Stimulated activated CD4-positive, alpha-beta T cell treated with anti-CD3 and anti-CD28 coated beads, Interleukin-15, amount 100 ng/mL, for 1 hour (primary cell): Measurements from ENCODE around the gene AQP7.
A peak's percentile ranks its signal among the peaks of the same experiment; 100 is the strongest.
"Not testable (repeated sequence)": the region's sequence is repeated elsewhere in the genome, so short reads cannot be mapped to it uniquely, and the experiment has no call there.

Experiments
- DNase-seq, 2 donors: peaks; one replicate each; pipeline ENCODE4 v3.0.0-alpha.2; 2020; ENCODE audit warnings: low read depth in 1 of 2, low spot score in 1 of 2

Gene AQP7

DNA sequence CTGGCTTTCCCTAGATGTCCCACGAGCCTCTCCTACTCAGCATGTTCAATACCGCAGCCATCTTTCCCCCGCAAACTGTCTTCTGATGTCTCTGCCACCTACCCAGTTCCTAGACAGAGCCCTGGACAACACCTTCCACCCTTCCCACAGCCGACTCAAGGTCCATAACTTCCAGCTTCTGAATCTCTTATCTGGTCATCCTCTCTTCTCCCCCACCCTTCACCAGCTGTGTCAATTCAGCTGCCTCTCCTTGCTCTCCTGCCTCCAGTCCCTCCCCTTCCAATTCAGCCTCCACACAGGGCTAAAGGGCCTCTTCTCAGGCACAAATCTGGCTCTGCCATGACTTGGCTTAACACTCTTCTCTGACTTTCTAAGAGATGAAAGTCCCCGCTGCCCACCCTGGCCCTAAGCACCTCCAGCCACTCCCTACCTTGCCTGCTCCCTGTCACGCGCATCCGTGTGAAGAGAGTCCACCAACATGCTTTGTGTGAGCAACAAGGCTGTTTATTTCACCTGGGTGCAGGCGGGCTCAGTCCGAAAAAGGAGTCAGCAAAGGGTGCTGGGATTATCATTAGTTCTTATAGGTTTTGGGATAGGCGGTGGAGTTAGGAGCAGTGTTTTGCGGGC is 25.2 kb downstream of the AQP7 start:
- no peak for DNase-seq

DNA sequence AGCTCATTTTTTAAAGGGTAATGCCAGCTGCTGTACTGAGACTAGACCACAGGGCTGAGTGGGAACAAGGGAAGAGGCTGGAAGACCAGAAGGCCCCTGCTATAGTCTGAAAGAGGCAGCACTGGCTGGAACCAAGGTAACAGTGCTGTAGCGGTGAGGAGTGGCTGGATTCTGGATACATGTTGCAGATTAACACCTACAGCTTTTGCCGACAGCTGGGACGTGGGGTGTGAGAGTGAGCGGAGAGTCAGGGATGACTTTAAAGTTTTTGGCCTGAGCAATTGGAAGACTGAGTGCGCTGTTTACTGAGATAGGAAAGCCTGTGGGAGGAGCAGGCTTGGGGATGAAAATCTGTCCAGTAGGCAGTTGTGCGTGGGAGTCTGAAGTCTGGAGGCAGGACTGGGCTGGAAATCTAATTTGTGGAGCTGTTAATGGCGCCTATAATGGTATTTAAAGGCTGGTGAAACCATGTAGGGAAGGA is 26.5 kb downstream of the AQP7 start:
- no peak for DNase-seq

DNA sequence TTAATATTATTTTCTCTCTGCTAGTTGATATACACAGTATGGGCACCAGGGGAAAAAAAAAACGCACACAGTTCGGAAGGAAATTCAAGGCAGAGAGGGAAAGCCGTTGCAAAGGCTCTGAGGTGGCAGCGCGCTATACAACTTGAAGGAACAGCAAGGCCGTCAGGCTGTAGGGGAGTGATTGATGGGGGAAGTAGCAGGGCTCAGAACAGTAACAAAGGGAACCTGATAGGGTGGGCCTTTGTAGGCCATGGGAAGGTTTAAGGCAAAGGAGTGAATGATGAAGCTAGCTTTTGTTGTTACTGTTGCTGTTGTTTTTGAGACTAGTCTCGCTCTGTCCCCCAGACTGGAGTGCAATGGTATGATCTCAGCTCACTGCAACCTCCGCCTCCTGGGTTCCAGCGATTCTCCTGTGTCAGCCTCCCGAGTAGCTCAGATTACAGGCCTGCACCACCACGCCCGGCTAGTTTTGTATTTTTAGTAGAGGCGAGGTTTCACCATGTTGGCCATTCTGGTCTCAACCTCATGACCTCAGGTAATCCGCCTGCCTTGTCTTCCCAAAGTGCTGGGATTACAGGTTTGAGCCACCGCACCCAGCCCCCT is 27.0 kb downstream of the AQP7 start:
- DNase-seq = no peak

DNA sequence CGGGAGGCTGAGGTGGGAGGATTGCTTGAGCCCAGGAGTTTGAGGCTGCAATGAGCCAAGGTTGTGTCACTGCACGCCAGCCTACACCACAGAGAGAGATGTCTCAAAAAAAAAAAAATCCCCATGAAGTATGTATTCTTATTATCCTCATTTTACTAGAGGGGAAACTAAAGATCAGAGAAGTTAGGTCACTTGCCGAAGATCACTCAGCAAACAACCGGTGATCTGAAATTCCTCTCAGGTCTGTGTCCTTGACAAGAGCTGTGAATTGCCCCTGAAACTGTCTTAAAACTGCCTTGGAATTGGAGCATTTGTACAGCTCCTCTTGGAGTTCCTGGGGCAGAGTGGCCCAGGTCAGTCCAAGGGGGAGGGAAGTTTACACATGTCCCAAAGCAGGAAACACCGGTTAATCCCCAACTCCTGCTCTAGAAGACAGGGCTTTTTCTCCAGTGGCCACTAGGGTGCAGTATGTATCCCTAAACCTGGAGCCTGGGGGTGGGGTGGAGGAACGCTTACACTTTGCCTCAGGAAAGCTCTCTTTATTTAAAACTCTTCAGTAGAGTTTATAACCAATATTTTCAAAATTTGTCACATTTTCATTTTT is 27.6 kb downstream of the AQP7 start:
- peak; percentile 22 to 24 for DNase-seq

DNA sequence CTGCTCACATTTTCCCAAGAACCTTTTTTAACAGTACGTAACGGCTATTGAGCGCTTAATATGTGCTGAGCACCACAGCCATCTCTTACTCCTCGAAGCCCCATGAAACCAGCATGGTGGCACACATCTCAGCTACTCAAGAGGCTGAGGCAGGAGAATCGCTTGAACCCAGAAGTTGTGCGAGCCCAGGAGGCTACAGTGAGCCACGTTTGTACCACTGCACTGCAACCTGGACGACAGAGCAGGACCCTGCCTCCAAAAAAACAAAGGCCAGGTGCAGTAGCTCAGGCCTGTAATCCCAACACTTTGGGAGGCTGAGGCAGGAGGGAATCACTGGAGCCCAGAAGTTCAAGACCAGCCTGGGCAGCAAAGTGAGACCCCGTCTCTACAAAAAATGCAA is 28.2 kb downstream of the AQP7 start:
- no peak for DNase-seq

DNA sequence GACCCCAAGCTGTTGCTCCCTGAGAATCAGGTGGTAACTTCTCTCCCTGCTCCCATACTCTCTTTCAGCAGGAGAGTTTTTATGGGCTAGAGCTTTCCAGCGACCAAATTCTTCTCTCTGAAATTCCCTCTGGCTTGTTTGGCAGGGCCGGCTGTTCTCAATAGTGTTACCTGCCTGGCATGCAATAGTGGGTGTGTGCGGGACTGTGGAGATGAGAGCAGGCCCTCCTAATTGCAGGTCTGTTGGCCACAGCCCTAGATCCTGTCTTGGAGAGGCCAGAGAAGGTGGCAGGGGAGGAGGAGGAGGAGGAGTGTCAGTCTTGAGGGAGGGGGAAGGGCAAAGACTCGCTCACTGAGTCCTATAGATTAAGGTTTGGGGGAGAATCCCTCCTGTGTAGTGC is 29.5 kb downstream of the AQP7 start:
- no peak for DNase-seq

DNA sequence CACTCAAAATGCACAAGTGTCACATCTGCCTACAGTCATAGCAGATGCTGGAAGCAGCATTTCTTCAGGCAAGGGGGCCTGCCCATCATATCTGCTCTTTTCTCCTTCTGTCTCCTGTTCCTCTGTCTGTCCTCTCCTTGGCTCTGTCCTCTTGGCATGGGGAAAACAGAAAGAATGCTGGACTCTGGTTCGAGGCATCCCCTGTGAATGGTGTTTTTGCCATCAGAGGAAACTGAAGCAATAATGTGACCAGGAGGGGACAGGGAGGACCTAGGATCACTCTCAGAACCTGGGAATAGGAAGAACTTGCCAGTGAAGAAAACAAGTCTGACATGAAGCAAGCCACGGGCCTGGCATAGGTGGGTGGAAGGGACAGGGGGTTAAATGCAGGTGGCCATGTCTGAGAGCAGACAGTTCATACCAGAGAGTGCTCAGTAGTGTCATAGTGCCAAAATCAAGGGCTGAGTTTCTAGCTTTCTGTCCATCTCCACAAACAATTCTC is 35.3 kb downstream of the AQP7 start:
- DNase-seq = no peak

DNA sequence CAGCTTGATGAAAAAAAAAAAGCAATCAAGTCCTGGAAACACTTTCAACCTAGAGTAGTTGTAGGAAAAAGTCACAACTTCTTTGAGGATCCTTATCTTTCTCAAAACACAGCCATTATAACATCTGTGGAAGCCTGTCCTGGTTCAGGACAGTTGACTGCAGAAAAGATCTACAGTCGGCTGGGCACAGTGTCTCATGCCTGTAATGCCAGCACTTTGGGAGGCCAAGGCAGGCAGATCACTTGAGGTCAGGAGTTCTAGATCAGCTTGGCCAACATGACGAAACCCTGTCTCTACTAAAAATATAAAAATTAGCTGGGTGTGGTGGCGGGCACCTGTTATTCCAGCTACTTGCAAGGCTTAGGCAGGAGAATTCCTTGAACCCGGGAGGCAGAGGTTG is 37.6 kb downstream of the AQP7 start:
- not testable (repeated sequence) for DNase-seq

DNA sequence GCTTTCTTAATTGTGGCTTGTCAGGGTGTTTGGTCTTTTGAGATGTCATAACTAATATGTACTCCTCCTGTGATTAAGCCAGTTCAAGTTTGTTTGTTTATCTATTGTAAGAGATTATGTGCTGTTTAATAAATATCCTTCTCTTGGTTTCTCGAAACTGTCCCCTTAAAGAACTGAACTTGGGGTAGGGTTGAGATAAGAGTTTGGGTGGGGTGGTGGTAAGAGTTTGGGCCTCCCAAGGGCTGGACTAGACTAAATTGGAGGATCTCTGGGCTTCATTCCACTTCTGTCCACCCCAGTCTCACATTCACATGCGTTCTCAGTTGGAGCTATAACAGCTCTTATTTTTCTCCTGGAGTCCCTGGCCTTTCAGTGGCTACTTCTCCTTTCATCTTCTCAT is 38.2 kb downstream of the AQP7 start:
- DNase-seq = no peak

DNA sequence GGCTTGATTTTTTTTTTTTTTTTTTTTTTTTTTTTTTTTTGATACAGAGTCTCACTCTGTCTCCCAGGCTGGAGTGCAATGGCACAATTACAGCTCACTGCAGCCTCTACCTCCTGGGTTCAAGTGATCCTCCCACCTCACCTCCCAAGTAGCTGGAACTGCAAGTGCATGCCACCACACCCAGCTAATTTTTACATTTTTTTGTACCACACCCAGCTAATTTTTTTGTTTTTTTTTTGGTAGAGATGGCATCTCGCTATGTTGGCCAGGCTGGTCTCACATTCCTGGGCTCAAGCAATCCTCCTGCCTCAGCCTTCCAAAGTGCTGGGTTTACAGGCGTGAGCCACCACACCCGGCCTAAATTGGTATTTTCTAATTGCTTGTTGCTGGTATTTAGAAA is 43.7 kb downstream of the AQP7 start:
- not testable (repeated sequence) for DNase-seq

DNA sequence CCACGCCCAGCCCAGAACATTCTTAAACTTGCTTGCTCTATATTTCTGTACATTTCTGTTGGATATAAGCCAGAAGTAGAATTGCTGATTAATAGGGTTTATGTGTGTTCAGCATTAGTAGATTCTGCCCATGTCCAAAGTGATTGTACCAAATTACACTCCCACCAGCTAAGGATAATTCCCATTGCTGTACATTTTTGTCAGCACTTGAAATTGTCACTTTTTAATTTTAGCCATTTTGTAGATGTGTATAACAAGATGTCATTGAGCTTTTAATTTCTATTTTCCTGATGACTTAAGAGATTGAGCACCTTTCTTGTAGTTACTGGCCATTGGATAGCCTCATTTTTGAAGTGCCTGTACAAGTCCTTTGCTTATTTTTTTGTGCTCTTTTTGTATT is 46.4 kb downstream of the AQP7 start:
- no peak for DNase-seq

DNA sequence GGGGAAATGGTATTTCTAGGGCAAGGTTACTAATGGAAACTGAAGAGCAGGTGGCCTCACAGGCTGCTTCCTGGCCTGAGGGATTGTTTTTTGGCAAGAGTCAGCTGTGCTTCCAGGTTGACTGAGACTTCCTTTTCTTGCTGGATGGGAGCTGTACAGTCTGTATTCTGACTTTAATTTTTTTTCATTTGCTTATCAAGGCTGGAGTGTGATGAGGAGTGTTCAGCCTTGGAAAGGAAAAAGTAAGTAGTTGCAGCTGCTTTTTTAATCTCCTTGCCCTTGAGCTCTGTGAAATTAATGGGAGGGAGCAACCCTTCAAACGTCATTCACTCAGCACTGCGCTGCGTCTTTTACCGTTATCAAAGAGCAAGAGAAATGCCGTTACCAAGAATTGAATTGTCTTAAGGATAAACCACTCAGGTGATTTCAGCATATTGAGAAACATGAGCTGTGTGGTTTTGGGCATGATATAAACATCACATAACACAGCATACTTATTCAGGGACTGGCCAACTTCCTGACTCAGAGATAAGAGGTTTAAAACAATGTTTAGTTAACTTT is 47.6 kb downstream of the AQP7 start:
- no peak for DNase-seq

DNA sequence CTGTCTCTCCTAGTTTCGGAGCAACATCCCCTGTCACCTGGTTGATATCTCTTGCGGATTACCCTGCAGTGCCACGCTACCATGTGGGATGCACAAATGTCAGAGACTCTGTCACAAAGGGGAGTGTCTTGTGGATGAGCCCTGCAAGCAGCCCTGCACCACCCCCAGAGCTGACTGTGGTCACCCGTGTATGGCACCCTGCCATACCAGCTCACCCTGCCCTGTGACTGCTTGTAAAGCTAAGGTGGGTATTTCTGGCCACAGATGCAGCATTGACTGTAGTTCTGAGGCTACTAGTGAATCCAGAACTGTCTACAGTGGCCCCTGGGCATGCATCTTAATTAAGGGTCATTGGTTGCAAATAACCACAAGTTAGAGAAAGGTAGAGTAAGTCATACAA is 50.8 kb downstream of the AQP7 start:
- no peak for DNase-seq

DNA sequence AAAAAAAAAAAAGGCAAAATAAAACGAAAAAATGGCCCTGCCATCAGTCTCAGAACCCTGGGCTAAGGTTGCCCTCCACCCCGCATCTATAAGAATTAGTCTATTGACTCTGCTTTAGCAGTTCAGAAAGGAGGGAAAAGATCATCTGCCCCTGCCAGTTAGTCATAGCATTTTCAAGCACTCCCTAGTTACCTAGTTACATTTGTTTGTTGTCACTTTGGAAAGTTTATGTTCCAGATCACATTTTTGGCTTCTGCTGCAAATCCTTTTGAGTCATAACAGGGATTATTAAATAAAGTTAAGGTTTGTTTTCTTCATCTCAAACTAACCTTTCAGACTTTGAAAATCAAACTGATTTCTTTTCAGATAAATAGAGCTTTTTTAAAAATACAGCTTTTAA is 52.1 kb downstream of the AQP7 start:
- DNase-seq = no peak

DNA sequence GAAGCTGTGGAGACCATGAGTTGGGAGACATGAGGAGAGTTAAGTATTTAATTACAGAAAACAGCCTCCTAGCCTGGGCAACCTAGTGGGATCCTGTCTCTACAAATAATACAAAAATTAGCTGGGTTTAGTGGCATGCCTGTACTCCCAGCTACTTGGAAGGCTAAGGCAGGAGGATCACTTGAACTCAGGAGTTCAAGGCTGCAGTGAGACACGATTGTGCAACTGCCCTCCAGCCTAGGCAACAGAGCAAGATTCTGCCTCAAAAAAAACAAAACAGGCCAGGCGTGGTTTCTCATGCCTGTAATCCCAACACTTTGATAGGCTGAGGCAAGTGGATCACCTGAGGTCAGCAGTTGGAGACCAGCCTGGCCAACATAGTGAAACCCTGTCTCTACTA is 52.6 kb downstream of the AQP7 start:
- no peak for DNase-seq

DNA sequence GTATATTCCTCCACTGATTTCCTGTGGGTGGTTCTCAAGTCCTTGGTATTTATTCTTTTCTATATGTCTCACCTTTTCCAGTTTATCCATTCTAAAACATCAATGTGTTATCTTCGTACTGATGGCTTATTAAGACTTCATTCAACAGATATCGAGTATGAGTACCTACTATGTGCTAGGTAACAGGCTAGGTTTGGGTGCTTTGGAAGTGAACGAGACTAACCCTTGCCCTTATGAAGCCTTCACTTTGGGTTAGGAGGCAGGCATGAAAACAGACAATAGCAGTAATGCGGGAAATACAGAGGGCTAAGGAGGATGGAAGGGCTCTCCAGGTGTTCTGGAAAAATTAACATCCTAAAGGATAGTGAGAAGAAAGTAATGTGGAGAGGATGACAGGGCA is 53.4 kb downstream of the AQP7 start:
- no peak for DNase-seq

DNA sequence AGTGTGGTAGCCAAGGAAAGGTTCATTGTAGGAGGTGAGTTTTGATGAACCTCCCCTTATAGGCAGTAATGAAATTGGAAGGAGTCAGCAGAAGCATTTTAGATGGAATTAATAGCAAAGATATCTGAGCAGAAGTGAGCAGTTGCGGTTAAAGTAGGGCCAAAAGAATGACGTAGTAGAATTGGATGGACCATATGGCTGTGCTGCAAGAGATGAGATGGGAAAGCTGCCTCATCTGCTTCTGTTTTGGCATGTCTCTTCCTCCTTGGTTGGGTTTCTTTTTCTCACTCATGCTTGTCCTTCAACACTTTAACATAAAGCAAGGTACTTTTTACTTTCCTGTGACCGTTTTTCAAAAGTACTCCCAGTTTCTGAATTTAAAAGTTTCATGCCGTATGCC is 55.8 kb downstream of the AQP7 start:
- DNase-seq = no peak

DNA sequence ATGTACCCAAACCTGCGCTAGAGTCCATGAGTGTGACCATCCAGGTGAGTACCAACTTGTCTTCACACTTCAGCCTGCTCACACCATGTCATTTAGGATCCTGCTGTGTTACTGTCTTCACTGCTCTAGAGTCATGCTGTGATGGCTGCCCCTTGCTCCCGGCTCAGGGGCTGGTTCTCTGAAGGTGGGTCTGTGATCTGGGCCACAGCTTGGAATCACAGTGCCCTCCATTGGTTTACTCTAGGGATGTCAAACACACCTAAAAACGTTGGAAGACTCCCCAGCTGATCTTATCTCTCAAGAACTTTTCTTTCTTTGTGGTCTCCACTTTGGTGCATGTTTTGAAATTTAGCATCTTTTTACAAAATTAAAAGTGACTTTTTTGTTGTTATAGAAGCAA is 58.2 kb downstream of the AQP7 start:
- DNase-seq = no peak

DNA sequence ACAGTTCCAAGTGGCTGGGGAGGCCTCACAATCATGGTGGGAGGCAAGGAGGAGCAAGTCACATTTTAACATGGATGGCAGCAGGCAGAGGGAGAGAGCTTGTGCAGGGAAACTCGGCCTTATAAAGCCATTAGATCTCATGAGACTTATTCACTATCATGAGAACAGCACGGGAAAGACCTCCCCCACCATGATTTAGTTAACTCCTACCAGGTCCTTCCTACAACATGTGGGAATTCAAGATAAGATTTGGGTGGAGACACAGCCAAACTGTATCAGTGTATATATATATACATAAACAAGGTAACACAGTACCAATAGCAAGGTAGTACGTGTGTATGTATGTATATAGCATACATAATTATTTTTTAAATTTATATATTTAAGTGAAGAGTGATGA is 61.2 kb downstream of the AQP7 start:
- DNase-seq = no peak

DNA sequence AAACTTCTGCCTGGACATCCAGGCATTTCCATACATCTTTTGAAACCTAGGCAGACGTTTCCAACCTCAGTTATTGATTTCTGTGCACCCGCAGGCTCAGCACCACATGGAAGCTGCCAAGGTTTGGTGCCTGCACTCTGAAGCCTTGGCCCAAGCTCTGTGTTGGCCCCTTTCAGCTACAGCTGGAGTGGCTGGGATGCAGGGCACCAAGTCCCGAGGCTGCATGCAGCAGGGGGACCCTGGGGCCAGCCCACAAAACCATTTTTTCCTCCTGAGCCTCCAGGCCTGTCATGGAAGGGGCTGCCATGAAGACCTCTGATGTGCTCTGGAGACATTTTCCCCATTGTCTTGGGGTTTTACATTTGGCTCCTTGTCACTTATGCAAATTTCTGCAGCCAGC is 62.2 kb downstream of the AQP7 start:
- DNase-seq = no peak
